Stimulated activated CD4-positive, alpha-beta T cell treated with anti-CD3 and anti-CD28 coated beads, Interleukin-15, amount 100 ng/mL, for 1 hour (primary cell): ENCODE measurements around the gene ATAD1.
"Not testable (repeated sequence)": the region's sequence is repeated elsewhere in the genome, so short reads cannot be mapped to it uniquely, and the experiment has no call there.

Experiments used
- DNase-seq, 2 donors: peaks; one replicate each; pipeline ENCODE4 v3.0.0-alpha.2; 2020; ENCODE audit warnings: low read depth in 1 of 2, low spot score in 1 of 2

Gene ATAD1, protein sequence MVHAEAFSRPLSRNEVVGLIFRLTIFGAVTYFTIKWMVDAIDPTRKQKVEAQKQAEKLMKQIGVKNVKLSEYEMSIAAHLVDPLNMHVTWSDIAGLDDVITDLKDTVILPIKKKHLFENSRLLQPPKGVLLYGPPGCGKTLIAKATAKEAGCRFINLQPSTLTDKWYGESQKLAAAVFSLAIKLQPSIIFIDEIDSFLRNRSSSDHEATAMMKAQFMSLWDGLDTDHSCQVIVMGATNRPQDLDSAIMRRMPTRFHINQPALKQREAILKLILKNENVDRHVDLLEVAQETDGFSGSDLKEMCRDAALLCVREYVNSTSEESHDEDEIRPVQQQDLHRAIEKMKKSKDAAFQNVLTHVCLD

DNA sequence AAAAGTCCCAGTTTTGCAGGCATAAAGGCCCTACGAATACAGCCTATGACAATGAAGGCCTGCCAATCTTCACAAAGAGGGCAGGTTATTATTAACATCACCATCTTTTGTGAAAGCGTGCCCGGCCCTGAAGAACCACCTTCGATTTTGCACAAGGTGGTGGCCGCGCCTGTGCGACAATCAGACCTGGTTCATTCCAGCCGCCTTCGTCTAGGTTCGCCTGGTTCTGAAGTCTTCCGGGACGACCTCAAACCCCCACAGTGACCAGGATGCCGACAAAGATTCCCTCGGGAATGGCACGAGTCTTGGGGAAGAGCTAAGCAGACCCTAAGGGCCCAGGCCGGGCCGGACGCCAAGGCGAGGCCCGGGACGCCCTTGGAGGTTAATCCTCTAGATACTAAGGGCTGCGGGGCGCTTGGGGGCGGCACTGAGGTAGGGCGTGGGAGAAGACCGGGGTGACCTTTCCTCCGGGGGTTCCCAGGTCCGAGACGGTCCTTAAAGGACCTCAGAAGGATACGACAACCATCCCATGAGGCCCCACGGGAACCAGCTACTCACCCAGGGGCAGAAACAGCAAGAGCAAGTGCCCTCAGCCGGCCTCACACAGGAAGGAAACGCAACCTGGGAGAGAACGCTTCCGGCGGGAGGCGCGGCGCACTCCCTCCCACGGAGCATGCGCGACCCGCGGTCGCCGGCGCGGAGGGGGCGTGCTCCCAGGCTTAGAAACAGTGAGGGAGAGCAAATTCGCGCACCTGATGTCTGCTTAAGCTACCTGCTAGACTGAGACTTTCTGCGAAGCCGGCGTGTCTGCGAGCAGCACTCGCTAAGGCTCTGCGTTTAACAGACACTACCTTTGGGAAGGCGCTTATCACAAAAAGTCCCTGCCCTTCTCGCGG is at the start of gene ATAD1:
Gene ATAD1 (minus strand): TSS at position 618 of the 896 bp plus-strand sequence. CDS start 3,627 bp downstream, outside the sequence.
- DNase-seq, result peak; percentile 78 to 79

DNA sequence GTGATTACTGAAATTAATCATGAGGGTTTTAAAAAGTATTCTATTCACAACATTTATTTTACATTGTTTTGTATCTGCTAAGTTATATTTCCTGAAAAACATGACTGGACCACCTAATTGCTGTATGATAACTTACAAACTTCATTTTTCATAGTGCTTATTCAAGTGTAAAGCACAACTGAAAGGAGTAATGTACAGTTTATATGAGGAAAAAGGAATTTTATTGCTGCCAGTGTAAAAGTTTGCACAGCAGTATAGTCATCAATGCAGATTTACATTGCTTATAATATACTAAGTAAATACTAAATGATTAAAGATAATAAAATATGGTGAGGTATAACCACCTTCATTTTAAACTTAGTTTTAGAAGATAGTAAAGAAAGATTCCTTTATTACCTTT is 49.4 kb upstream of the ATAD1 start:
- no peak for DNase-seq

GRCh38 chr10:87866412-87866974 is 48.5 kb upstream of the ATAD1 start:
- no peak for DNase-seq

DNA sequence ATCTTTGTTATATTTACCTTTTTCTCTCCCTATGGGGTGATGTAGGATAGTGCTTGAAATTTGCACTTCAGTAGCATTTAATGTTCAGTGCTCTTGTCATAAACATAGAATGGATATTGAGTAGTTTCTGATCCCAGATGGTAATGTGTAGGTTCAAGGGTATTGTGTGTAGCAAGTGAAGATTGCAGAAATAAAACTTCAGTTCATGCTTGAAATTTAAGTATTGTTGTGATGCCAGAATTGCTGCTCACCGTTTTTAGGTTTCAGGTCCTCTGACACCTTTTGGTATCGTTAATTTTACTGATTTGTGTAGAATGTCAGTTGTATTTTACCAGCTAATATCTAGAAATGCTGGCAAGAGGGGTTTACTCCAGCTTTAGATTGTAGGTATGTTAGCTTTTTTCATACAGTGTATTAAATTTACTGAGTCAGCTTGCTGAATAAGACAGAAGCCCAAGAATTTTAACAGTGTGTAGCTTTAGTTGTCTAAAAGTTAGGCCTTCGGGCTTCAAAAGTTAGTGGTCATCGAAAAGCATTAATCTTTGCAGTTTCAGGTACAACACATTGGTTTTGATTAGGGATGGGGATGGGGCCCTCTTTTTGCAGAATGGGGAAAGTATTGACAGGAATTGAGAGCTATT is 47.3 kb upstream of the ATAD1 start:
- DNase-seq, result no peak

GRCh38 chr10:87864496-87865059 is 46.6 kb upstream of the ATAD1 start:
- DNase-seq, result no peak

GRCh38 chr10:87863951-87864495 is 46.0 kb upstream of the ATAD1 start:
- not testable (repeated sequence) for DNase-seq

DNA sequence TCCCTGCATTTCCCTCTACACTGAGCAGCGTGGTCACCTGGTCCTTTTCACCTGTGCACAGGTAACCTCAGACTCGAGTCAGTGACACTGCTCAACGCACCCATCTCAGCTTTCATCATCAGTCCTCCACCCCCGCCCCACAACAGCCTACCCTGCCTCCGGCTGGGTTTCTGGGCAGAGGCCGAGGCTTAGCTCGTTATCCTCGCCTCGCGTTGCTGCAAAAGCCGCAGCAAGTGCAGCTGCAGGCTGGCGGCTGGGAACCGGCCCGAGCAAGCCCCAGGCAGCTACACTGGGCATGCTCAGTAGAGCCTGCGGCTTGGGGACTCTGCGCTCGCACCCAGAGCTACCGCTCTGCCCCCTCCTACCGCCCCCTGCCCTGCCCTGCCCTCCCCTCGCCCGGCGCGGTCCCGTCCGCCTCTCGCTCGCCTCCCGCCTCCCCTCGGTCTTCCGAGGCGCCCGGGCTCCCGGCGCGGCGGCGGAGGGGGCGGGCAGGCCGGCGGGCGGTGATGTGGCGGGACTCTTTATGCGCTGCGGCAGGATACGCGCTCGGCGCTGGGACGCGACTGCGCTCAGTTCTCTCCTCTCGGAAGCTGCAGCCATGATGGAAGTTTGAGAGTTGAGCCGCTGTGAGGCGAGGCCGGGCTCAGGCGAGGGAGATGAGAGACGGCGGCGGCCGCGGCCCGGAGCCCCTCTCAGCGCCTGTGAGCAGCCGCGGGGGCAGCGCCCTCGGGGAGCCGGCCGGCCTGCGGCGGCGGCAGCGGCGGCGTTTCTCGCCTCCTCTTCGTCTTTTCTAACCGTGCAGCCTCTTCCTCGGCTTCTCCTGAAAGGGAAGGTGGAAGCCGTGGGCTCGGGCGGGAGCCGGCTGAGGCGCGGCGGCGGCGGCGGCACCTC is 45.3 kb upstream of the ATAD1 start, which contains the start of the genes KLLN and PTEN:
Gene KLLN (minus strand): TSS at position 481 of the 891 bp plus-strand sequence. CDS start 1,046 bp downstream, outside the sequence.
Gene PTEN (plus strand): TSS at position 573 of the 891 bp plus-strand sequence. CDS start 845 bp downstream, outside the sequence.
- peak; percentile 64 to 71 for DNase-seq

GRCh38 chr10:87862679-87863052 is 44.6 kb upstream of the ATAD1 start:
- no peak for DNase-seq

DNA sequence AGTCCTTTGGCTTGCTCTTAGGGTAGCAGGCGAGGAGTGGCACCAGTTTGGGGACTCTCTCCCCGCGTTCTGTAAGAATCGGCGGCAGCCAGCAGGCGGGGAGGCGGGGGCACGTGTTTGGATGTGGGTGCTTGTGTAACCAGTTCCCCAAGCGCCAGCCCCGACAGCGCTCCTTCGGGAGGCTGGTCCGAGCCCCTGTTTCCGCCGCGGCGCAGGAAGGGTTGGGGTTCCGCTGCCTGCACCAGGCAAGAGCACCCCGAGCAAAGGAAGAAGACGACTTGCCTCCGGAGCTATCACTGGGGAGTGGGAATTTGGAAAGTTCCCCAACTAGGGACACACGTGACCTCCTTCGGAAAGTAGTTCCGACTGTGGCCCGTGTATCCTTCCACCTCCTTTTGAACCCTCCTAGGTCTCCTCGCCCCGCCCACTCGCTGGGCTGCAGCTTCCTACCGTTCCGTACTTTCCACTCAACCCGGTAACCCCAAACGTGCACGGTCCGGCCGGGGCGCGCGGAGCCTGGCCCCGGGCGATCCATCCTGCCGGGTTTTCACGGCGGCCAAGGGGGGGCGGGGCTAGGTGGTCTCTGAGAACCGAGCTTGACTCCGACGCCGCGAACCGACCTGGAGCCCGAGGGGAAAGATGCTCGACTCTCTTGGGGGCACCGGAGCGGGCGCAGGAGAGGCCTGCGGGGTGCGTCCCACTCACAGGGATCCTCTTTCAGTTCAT is 44.1 kb upstream of the ATAD1 start:
- DNase-seq, result peak; percentile 86 to 93

- DNase-seq, result no peak
Measured at GRCh38 chr10:87861566-87861952, 43.5 kb upstream of the ATAD1 start.

DNA sequence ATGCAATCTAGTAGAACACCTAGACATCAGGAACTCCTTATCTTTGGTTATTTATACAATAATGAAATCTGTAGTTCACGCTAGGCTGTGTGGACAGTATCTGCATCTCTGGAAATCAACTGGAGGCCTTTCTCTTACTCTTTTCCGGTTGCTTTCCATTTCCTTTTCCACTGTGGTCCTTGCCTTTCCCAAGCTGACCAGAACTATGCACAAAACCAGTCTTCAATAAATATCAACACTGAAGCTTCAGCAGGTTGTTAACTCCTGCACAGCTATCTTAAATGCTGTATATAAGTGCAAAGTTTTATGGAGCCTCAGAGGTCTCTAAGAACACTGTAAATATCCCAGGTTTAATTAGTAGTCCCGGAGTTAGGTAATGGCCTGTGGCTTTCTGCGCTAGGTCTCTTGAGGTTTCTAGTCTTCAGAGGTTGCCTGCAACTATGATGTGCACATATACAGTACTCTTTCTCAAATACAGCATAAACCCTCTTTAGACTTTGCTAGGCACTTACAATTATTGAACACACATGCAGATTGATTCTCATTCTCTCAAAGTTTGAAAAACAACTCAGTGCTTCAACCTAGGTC is 42.9 kb upstream of the ATAD1 start:
- no peak for DNase-seq

GRCh38 chr10:87860156-87860795 is 42.2 kb upstream of the ATAD1 start:
- DNase-seq, result no peak

DNA sequence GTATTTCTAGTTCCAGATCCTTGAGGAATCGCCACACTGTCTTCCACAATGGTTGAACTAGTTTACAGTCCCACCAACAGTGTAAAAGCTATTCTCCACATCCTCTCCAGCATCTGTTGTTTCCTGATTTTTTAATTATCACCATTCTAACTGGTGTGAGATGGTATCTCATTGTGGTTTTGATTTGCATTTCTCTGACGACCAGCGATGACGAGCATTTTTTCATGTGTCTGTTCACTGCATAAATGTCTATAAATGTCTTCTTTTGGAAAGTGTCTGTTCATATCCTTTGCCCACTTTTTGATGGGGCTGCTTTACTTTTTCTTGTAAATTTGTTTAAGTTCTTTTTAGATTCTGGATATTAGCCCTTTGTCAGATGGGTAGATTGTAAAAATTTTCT is 37.6 kb upstream of the ATAD1 start:
- not testable (repeated sequence) for DNase-seq

DNA sequence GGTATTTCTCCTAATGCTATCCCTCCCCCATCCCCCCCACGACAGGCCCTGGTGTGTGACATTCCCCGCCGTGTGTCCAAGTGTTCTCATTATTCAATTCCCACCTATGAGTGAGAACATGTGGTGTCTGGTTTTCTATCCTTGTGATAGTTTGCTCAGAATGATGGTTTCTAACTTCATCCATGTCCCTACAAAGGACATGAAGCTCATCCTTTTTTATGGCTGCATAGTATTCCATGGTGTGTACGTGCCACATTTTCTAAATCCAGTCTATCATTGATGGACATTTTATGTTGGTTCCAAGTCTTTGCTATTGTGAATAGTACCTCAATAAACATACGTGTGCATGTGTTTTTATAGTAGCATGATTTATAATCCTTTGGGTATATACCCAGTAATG is 37.2 kb upstream of the ATAD1 start:
- DNase-seq, result not testable (repeated sequence)

- DNase-seq, result no peak
Measured at GRCh38 chr10:87852089-87852488, 34.1 kb upstream of the ATAD1 start.

DNA sequence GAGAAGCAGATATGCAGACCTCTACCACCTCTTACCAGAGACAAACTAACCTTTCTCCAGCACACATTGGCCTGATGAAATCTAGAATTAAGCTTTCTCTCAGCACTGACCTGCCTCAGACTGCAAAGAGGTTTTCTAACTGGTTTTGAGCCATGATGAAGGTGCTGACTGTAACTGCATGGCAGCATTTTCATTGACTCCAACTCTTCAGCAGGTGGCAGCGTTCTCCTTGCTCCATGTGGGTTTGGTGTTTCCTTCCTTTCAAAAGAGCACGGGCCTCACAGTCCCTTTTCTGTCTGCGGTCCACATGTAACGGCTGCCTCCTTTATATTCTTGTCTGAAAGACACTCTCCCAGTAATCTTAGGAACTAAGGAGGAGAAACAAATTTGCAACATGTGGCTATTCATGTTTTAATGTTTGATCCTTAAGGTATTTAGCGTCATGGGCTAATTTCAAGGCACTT is 32.7 kb upstream of the ATAD1 start:
- no peak for DNase-seq

DNA sequence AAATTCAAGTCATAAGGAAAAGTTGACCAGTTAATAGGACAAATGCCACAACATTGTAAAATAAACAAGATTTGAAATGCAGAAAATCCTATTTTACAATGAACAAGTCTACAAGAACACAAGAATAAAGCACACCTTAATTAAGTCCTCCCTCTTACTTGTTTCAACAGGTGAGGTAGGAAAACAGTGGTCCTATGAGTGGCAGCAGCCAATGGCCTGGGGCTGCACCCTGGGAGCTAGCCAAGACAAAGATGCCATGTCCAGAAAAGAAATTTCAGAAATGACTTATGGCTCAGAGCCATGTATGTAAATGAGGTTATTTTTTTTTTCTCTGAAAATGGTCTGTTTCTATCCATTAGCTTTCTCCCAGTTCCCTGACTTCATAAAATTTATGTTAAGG is 31.0 kb upstream of the ATAD1 start:
- DNase-seq, result no peak

- DNase-seq, result no peak
Measured at GRCh38 chr10:87847550-87847949, 29.5 kb upstream of the ATAD1 start.
